Measurements from ENCODE around the gene TRPC4AP. TPM values are rescaled to one million over a fixed set of nuclear protein-coding genes. Genes with fewer than 3 reads are reported as not detected.

The TRPC4AP gene
- total RNA-seq, 4 donors from 2014 or later: 58.4 to 67.4 (median 63.5) TPM

DNA sequence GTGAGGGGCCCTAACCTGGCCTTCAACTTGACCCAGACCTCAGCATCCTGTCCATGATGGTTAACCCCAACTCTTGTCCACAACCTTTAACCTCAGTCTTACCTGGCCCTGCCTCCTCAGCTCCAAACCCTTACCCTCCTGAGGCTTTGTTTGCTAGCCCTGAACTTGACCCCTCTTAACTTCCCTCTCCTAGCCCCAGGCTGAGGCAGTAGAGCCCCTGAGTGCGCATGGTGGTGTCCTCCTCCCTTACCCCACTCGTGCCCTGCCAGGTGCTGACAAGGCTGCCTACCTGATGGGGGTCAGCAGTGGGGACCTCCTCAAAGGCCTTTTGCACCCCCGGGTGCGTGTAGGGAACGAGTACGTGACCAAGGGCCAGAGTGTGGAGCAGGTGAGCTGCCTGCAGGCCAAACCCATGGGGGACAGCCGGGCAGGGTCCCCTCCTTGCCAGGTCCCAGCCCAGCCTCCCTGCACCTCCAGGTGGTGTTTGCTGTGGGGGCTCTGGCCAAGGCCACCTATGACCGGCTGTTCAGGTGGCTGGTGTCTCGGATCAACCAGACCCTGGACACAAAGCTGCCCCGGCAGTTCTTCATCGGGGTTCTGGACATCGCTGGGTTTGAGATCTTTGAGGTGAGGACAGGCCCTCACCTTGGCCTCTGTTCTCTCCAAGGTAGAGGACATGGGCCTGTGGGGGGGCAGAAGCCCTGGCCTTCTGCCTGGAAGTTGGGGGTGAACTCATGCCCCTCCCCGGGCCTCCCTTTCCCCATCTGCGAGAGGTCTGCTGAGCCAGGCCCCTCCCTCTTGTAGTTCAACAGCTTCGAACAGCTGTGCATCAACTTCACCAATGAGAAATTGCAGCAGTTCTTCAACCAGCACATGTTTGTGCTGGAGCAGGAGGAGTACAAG is 105.1 kb downstream of the TRPC4AP start:
- H3K27me3 ChIP-seq: peaks cover 0 to 7% (median 0%) of the 10 kb centered on the region in 3 donors
- H3K9me3 ChIP-seq: no peaks in the 10 kb centered on the region
- peaks cover 16 to 20% of the 10 kb centered on the region in 2 donors for H3K4me1 ChIP-seq
- H3K4me3 ChIP-seq: no peak overlapping the region
- H3K27ac ChIP-seq: peak overlapping the region; percentile 89 to 99 (median 94)
- TF ChIP-seq, protein P1, sequence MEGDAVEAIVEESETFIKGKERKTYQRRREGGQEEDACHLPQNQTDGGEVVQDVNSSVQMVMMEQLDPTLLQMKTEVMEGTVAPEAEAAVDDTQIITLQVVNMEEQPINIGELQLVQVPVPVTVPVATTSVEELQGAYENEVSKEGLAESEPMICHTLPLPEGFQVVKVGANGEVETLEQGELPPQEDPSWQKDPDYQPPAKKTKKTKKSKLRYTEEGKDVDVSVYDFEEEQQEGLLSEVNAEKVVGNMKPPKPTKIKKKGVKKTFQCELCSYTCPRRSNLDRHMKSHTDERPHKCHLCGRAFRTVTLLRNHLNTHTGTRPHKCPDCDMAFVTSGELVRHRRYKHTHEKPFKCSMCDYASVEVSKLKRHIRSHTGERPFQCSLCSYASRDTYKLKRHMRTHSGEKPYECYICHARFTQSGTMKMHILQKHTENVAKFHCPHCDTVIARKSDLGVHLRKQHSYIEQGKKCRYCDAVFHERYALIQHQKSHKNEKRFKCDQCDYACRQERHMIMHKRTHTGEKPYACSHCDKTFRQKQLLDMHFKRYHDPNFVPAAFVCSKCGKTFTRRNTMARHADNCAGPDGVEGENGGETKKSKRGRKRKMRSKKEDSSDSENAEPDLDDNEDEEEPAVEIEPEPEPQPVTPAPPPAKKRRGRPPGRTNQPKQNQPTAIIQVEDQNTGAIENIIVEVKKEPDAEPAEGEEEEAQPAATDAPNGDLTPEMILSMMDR (IDR thresholded peaks at IDR 0.05 in 4 of 5, conservative IDR thresholded peaks at IDR 0.05 in 1 of 5): no peak
- TF ChIP-seq POLR2A (IDR thresholded peaks at IDR 0.05): no peak
- intact Hi-C loops (cut with DNase I; ENCODE audit: low total_unique reads) (no loop called here), in situ Hi-C loops (cut with MboI; ENCODE audit: low sequenced_read_pairs in 4 of 4) (no loop called here)
- DNase-seq: no peak
- no peaks in the 10 kb centered on the region for H3K36me3 ChIP-seq
- ATAC-seq: no peak

DNA sequence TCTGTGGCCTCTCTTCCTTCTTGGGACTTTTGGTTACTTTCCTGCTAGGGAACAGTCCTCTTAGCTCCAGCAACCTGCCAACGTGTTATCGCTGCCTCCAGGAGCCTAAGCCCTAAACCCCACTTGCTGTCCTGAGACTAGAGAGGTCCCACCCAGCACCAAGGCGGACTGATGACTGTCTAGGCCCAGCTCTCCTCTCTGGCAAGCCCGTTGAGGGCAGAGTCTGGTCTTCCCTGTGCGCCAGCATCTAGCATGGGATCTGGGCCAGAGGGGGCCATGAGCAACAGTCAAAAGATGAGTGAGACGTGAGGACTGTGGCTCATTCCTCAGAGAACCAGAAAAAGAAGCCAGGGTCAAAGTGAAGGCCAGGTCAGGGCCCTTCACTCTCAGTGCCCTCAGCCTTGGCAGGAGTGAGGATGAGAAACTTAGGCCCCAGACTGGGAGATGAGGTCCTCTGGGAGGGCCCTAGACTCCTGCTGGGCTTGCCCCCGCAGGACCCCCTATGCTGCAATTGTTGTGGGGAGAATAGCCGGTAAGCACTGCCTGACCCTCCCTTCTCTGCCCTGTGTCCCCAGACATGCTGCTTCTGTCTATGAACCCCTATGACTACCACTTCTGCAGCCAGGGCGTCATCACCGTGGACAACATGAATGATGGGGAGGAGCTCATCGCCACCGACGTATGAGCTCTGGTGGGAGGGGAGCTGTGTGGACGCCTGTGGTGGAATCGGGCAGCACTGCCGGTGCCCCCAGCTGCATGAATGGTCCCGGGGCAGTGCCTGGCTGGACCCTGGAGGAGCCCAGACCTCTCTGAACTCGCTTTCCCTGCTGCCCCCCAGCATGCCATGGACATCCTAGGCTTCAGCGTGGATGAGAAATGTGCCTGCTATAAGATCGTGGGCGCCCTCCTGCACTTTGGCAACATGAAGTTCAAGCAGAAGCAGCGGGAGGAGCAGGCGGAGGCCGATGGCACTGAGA is 106.0 kb downstream of the TRPC4AP start:
- no peak for TF ChIP-seq POLR2A (IDR thresholded peaks at IDR 0.05)
- TF ChIP-seq, protein P1 (IDR thresholded peaks at IDR 0.05 in 4 of 5, conservative IDR thresholded peaks at IDR 0.05 in 1 of 5): no peak
- Histone ChIP-seq H3K27me3 (peaks cover 0 to 7% (median 0%) of the 10 kb centered on the region in 3 donors), H3K36me3 (no peaks in the 10 kb centered on the region), H3K4me3 (no peak overlapping the region), H3K4me1 (peaks cover 25 to 28% of the 10 kb centered on the region in 2 donors), H3K9me3 (no peaks in the 10 kb centered on the region), H3K27ac (peak overlapping the region; percentile 89 to 99 (median 94))
- intact Hi-C loops (cut with DNase I; ENCODE audit: low total_unique reads) (no loop called here), in situ Hi-C loops (cut with MboI; ENCODE audit: low sequenced_read_pairs in 4 of 4) (no loop called here)
- no peak for DNase-seq
- ATAC-seq: no peak

DNA sequence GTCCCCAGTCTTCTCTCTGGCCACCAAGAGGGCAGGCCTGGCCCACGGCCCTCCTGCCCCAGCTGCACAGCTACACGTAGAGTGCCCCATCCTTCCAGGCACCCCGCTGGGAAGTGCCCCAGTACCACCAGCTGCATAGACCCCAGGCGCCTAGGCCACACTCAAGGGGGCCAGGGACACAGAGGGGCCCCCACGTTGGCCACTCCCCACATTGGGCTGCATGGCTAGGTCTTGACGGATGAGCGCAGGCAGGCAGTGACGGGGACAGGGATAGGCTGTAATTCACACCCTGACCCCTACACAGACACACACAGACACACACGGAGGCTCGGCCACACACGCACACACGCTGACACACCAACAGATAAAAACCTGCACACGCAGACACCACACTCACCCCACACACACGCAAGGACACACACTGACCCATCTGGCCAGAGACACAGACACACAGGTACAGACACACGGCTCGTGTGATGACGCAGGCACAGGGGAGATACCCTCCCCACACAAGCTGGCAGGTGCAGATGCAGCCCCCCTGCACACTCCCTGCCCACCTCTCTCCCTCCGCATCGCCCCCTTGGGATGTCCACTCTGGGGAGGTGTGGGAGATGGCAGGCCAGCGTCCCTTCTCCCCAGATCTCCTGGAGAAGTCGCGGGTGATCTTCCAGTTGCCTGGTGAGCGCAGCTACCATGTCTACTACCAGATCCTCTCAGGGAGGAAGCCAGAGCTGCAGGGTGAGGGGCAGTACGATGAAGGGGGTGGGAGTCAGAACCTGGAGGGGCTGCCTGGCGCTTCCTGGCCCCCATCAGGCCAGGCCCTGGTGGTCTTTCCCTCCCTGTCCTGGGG is 106.9 kb downstream of the TRPC4AP start:
- peaks cover 25 to 33% of the 10 kb centered on the region in 2 donors for H3K4me1 ChIP-seq
- intact Hi-C loops (cut with DNase I; ENCODE audit: low total_unique reads) (no loop called here), in situ Hi-C loops (cut with MboI; ENCODE audit: low sequenced_read_pairs in 4 of 4) (no loop called here)
- H3K27ac ChIP-seq: peak overlapping the region; percentile 89 to 99 (median 94)
- H3K36me3 ChIP-seq: no peaks in the 10 kb centered on the region
- H3K9me3 ChIP-seq: no peaks in the 10 kb centered on the region
- ATAC-seq: no peak
- peaks cover 0 to 7% (median 0%) of the 10 kb centered on the region in 3 donors for H3K27me3 ChIP-seq
- DNase-seq: no peak
- H3K4me3 ChIP-seq: no peak overlapping the region
- no peak for TF ChIP-seq POLR2A (IDR thresholded peaks at IDR 0.05)
- TF ChIP-seq, protein P1 (IDR thresholded peaks at IDR 0.05 in 4 of 5, conservative IDR thresholded peaks at IDR 0.05 in 1 of 5): no peak

DNA sequence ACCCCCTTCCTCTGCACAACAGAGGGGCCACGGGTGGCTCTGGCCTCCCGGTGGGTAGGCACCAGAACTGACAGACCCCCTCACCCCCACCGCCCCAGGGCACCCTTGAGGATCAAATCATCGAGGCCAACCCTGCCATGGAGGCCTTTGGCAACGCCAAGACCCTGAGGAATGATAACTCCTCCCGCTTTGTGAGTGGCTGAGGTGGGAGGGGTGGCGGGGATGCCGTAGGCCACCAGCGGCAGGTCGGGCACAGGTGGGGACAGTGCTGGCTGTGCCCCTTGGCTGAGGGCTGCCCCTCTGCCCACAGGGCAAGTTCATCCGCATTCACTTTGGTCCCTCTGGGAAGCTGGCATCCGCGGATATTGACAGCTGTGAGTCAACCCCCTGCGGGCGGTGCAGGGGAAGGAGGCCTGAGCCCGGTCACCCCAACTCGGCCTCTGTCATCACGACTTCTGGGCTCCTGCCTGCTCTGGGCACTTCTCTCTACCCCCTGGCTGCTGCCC is 107.8 kb downstream of the TRPC4AP start:
- Histone ChIP-seq H3K4me3 (no peak overlapping the region), H3K36me3 (no peaks in the 10 kb centered on the region), H3K27me3 (peaks cover 0 to 7% (median 0%) of the 10 kb centered on the region in 3 donors), H3K9me3 (no peaks in the 10 kb centered on the region), H3K4me1 (peaks cover 25 to 33% of the 10 kb centered on the region in 2 donors), H3K27ac (peak overlapping the region; percentile 89 to 99 (median 94))
- no peak for TF ChIP-seq POLR2A (IDR thresholded peaks at IDR 0.05)
- TF ChIP-seq, protein P1 (IDR thresholded peaks at IDR 0.05 in 4 of 5, conservative IDR thresholded peaks at IDR 0.05 in 1 of 5): no peak
- peak in 1 of 2 donors; percentile 10 for ATAC-seq
- intact Hi-C loops (cut with DNase I; ENCODE audit: low total_unique reads): no loop called here
- DNase-seq: no peak
- in situ Hi-C loops (cut with MboI; ENCODE audit: low sequenced_read_pairs in 4 of 4): no loop called here

Measured in gastrocnemius medialis (tissue), 4 donors.